Stimulated activated CD8-positive, alpha-beta memory T cell treated with anti-CD3 and anti-CD28 coated beads, Interleukin-15, amount 100 ng/mL, for 24 hours (primary cell): ENCODE measurements around the gene TAMM41.
A peak's percentile ranks its signal among the peaks of the same experiment; 100 is the strongest.
"Not testable (repeated sequence)": the region's sequence is repeated elsewhere in the genome, so short reads cannot be mapped to it uniquely, and the experiment has no call there.

ENCODE experiments used
- DNase-seq: peaks from one replicate; pipeline ENCODE4 v3.0.0-alpha.2; 2020; ENCODE audit warnings: low read depth

Gene TAMM41

GRCh38 chr3:11814663-11815062 is 32.0 kb downstream of the TAMM41 start:
- no peak for DNase-seq

- DNase-seq, result no peak
These were observed 36.4 kb downstream of the TAMM41 start for GRCh38 chr3:11810276-11810675.

- no peak for DNase-seq
These were observed 38.5 kb downstream of the TAMM41 start for GRCh38 chr3:11808231-11808630.

GRCh38 chr3:11807686-11808085 is 39.0 kb downstream of the TAMM41 start:
- no peak for DNase-seq

- no peak for DNase-seq
These were observed 41.0 kb downstream of the TAMM41 start for GRCh38 chr3:11805716-11806115.

GRCh38 chr3:11803977-11804892 is 42.5 kb downstream of the TAMM41 start:
- DNase-seq, result no peak

GRCh38 chr3:11799791-11800190 is 46.9 kb downstream of the TAMM41 start:
- DNase-seq, result no peak

GRCh38 chr3:11794927-11795326 is 51.8 kb downstream of the TAMM41 start:
- no peak for DNase-seq

GRCh38 chr3:11791339-11792200 is 55.1 kb downstream of the TAMM41 start:
- no peak for DNase-seq

GRCh38 chr3:11789412-11789811 is 57.3 kb downstream of the TAMM41 start:
- DNase-seq, result no peak

GRCh38 chr3:11784971-11785377 is 61.7 kb downstream of the TAMM41 start:
- DNase-seq, result no peak

GRCh38 chr3:11780341-11780740 is 66.3 kb downstream of the TAMM41 start:
- DNase-seq, result no peak

- DNase-seq, result no peak
These were observed 67.1 kb downstream of the TAMM41 start for GRCh38 chr3:11779626-11780025.

GRCh38 chr3:11778248-11778647 is 68.4 kb downstream of the TAMM41 start:
- no peak for DNase-seq

GRCh38 chr3:11776346-11776745 is 70.3 kb downstream of the TAMM41 start:
- no peak for DNase-seq

- no peak for DNase-seq
These were observed 71.2 kb downstream of the TAMM41 start for GRCh38 chr3:11775493-11775892.

GRCh38 chr3:11774296-11774877 is 72.3 kb downstream of the TAMM41 start:
- no peak for DNase-seq

GRCh38 chr3:11771931-11772330 is 74.8 kb downstream of the TAMM41 start:
- not testable (repeated sequence) for DNase-seq

GRCh38 chr3:11770477-11771391 is 76.0 kb downstream of the TAMM41 start:
- DNase-seq, result peak; percentile 17

- DNase-seq, result no peak
These were observed 76.8 kb downstream of the TAMM41 start for GRCh38 chr3:11769704-11770476.

- DNase-seq, result no peak
These were observed 78.1 kb downstream of the TAMM41 start for GRCh38 chr3:11768604-11769003.
